ENCODE data around the gene FKBP14.
"Not testable (repeated sequence)": the region's sequence is repeated elsewhere in the genome, so short reads cannot be mapped to it uniquely, and the experiment has no call there.

DNA sequence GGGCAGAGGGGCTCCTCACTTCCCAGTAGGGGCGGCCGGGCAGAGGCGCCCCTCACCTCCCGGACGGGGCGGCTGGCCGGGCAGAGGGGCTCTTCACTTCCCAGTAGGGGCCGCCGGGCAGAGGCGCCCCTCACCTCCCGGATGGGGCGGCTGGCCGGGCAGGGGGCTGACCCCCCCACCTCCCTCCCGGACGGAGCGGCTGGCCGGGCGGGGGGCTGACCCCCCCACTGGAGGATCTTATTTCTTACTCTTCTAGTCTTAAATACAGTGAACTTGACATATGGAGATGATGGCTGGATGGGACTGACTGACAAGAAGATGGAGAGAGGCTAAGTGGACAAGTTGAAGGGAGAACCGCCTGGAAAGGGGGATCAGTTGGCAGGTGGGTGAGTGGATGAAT lies 64.9 kb downstream of the FKBP14 start:
- TF ChIP-seq, protein P1, sequence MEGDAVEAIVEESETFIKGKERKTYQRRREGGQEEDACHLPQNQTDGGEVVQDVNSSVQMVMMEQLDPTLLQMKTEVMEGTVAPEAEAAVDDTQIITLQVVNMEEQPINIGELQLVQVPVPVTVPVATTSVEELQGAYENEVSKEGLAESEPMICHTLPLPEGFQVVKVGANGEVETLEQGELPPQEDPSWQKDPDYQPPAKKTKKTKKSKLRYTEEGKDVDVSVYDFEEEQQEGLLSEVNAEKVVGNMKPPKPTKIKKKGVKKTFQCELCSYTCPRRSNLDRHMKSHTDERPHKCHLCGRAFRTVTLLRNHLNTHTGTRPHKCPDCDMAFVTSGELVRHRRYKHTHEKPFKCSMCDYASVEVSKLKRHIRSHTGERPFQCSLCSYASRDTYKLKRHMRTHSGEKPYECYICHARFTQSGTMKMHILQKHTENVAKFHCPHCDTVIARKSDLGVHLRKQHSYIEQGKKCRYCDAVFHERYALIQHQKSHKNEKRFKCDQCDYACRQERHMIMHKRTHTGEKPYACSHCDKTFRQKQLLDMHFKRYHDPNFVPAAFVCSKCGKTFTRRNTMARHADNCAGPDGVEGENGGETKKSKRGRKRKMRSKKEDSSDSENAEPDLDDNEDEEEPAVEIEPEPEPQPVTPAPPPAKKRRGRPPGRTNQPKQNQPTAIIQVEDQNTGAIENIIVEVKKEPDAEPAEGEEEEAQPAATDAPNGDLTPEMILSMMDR (IDR thresholded peaks at IDR 0.05) = not testable (repeated sequence)
- not testable (repeated sequence) for TF ChIP-seq POLR2AphosphoS5 (IDR thresholded peaks at IDR 0.05; ENCODE audit: insufficient read depth in 1 of 2, low read depth in 1 of 2)
